Neural cell (in vitro differentiated cells): ENCODE results near the gene ROR2.

Source experiments
- EP300 ChIP-seq: fragments of 450-650 bp; conservative IDR thresholded peaks from 2 replicates; pipeline ENCODE4 v1.6.1; 2014; ENCODE audit warnings: antibody characterized with exemption, mild to moderate bottlenecking, moderate library complexity; ENCODE audit not compliant: poor library complexity, severe bottlenecking
- EZH2 ChIP-seq: fragments of 200-600, 300-800 bp; shearing (Covaris generic), sonication (generic); IDR thresholded peaks from 2 replicates; pipeline ENCODE4 v1.6.1; 2014; ENCODE audit warnings: antibody characterized with exemption, low read length, borderline replicate concordance, mild to moderate bottlenecking; ENCODE audit not compliant: insufficient read depth, poor library complexity, severe bottlenecking
- POLR2AphosphoS5 ChIP-seq: IDR thresholded peaks from 2 replicates; pipeline ENCODE4 v1.6.1; 2012
- RAD21 ChIP-seq: fragments of 450-650 bp; conservative IDR thresholded peaks from 2 replicates; pipeline ENCODE4 v1.6.1; 2014; ENCODE audit warnings: antibody characterized with exemption, mild to moderate bottlenecking, moderate library complexity
- TAF1 ChIP-seq: IDR thresholded peaks from 2 replicates; pipeline ENCODE4 v1.6.1; 2012; ENCODE audit warnings: low read depth
- TF ChIP-seq, protein P1 (sequence below): IDR thresholded peaks from 2 replicates; pipeline ENCODE4 v1.6.1; 2012; ENCODE audit warnings: borderline replicate concordance
- TF ChIP-seq, protein P2 (sequence below): fragments of 450-650 bp; IDR thresholded peaks from 2 replicates; pipeline ENCODE4 v1.5.1; 2014; ENCODE audit warnings: antibody characterized with exemption, mild to moderate bottlenecking, moderate library complexity; ENCODE audit not compliant: poor library complexity, severe bottlenecking

DNA sequence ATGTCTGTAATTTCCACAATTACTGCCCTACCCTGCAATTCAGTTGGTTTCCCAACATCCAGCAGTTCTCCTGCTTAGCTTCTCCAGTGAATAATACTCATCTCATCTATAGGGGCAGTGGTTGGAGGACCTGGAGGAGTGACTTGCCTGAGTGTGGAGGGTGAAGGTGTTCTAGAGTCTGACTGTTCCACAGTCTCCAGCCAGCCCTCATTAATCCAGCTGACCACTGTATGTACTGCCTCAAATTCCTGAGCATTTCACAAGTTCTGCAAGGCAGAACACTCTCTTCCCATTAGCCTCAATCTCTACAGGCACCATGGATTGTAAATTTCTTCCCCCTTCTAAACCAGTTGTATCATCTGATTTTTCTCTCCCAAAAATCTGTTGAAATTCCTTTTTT is 379.0 kb downstream of the ROR2 start:
- TF ChIP-seq, protein P1, sequence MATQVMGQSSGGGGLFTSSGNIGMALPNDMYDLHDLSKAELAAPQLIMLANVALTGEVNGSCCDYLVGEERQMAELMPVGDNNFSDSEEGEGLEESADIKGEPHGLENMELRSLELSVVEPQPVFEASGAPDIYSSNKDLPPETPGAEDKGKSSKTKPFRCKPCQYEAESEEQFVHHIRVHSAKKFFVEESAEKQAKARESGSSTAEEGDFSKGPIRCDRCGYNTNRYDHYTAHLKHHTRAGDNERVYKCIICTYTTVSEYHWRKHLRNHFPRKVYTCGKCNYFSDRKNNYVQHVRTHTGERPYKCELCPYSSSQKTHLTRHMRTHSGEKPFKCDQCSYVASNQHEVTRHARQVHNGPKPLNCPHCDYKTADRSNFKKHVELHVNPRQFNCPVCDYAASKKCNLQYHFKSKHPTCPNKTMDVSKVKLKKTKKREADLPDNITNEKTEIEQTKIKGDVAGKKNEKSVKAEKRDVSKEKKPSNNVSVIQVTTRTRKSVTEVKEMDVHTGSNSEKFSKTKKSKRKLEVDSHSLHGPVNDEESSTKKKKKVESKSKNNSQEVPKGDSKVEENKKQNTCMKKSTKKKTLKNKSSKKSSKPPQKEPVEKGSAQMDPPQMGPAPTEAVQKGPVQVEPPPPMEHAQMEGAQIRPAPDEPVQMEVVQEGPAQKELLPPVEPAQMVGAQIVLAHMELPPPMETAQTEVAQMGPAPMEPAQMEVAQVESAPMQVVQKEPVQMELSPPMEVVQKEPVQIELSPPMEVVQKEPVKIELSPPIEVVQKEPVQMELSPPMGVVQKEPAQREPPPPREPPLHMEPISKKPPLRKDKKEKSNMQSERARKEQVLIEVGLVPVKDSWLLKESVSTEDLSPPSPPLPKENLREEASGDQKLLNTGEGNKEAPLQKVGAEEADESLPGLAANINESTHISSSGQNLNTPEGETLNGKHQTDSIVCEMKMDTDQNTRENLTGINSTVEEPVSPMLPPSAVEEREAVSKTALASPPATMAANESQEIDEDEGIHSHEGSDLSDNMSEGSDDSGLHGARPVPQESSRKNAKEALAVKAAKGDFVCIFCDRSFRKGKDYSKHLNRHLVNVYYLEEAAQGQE = no peak
- TF ChIP-seq RAD21 (no peak), EZH2 (no peak), POLR2AphosphoS5 (no peak), TAF1 (no peak), EP300 (no peak)
- TF ChIP-seq, protein P2, sequence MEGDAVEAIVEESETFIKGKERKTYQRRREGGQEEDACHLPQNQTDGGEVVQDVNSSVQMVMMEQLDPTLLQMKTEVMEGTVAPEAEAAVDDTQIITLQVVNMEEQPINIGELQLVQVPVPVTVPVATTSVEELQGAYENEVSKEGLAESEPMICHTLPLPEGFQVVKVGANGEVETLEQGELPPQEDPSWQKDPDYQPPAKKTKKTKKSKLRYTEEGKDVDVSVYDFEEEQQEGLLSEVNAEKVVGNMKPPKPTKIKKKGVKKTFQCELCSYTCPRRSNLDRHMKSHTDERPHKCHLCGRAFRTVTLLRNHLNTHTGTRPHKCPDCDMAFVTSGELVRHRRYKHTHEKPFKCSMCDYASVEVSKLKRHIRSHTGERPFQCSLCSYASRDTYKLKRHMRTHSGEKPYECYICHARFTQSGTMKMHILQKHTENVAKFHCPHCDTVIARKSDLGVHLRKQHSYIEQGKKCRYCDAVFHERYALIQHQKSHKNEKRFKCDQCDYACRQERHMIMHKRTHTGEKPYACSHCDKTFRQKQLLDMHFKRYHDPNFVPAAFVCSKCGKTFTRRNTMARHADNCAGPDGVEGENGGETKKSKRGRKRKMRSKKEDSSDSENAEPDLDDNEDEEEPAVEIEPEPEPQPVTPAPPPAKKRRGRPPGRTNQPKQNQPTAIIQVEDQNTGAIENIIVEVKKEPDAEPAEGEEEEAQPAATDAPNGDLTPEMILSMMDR = no peak
